ENCODE results near the gene SNTB2.

SNTB2 gene

GRCh38 chr16:69169051-69169450 is 17.9 kb upstream of the SNTB2 start:
- no peak overlapping the region for H3K4me3 ChIP-seq (ENCODE audit: low read depth, low read length)
- in situ Hi-C loops (cut with HindIII; ENCODE audit: low sequenced_read_pairs), result no loop called here
- no peak for DNase-seq (ENCODE audit: low read depth)
- TF ChIP-seq CTCF (IDR thresholded peaks at IDR 0.05; ENCODE audit: low read depth, low read length, missing control alignments), result no peak

DNA sequence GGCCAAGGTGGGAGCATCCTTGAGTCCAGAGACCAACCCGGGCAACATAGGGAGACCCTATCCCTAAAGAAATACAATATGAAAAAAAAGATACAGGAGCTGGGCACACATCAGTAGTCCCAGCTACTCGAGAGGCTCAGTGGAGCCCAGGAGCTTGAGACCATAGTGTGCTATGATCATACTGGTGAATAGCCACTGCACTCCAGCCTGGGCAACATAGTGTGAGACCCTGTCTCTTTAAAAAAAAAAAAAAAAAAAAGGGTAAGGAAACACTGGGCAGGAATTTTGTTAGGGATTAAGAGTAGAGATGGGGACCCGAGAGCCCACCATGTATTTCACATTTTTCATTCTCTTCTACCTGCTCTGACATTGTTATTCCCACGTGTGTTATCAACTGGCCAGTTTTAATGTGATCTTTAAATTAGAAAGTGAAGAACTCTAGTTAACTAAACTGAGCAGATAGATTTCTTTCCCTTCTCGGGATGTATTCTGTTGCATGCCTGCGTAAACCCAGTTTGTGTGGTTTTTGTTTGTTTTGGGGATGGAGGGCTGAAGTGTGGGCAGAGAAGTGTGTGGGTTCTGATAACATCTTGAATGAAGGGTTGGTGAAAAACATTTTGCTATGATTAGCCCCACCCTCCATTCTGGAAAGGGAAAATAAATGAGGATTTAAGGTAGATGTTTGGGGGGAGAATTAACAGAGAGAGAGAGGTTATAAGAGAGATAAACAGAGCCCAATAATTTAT is 17.2 kb upstream of the SNTB2 start:
- H3K4me3 ChIP-seq (ENCODE audit: low read depth, low read length), result no peak overlapping the region
- in situ Hi-C loops (cut with HindIII; ENCODE audit: low sequenced_read_pairs), result no loop called here
- TF ChIP-seq CTCF (IDR thresholded peaks at IDR 0.05; ENCODE audit: low read depth, low read length, missing control alignments), result no peak
- no peak for DNase-seq (ENCODE audit: low read depth)

- no peak overlapping the region for H3K4me3 ChIP-seq (ENCODE audit: low read depth, low read length)
- no peak for TF ChIP-seq CTCF (IDR thresholded peaks at IDR 0.05; ENCODE audit: low read depth, low read length, missing control alignments)
- in situ Hi-C loops (cut with HindIII; ENCODE audit: low sequenced_read_pairs), result no loop called here
- DNase-seq (ENCODE audit: low read depth), result no peak
Observed at GRCh38 chr16:69171325-69172084, 15.5 kb upstream of the SNTB2 start.

GRCh38 chr16:69176033-69176800 is 10.7 kb upstream of the SNTB2 start:
- peak; percentile 55 for DNase-seq (ENCODE audit: low read depth)
- H3K4me3 ChIP-seq (ENCODE audit: low read depth, low read length), result no peak overlapping the region
- TF ChIP-seq CTCF (IDR thresholded peaks at IDR 0.05; ENCODE audit: low read depth, low read length, missing control alignments), result no peak
- in situ Hi-C loops (cut with HindIII; ENCODE audit: low sequenced_read_pairs), result no loop called here

- DNase-seq (ENCODE audit: low read depth), result peak; percentile 86
- no peak for TF ChIP-seq CTCF (IDR thresholded peaks at IDR 0.05; ENCODE audit: low read depth, low read length, missing control alignments)
- in situ Hi-C loops (cut with HindIII; ENCODE audit: low sequenced_read_pairs), result no loop called here
- H3K4me3 ChIP-seq (ENCODE audit: low read depth, low read length), result no peak overlapping the region
Observed at GRCh38 chr16:69179328-69180010, 7.5 kb upstream of the SNTB2 start.

- H3K4me3 ChIP-seq (ENCODE audit: low read depth, low read length), result no peak overlapping the region
- in situ Hi-C loops (cut with HindIII; ENCODE audit: low sequenced_read_pairs), result no loop called here
- no peak for TF ChIP-seq CTCF (IDR thresholded peaks at IDR 0.05; ENCODE audit: low read depth, low read length, missing control alignments)
- no peak for DNase-seq (ENCODE audit: low read depth)
Observed at GRCh38 chr16:69180011-69180338, 7.0 kb upstream of the SNTB2 start.

All from astrocyte of the cerebellum (primary cell).